A549 (cell line): ENCODE measurements around the gene PRKG1. TPM values are rescaled to one million over a fixed set of nuclear protein-coding genes. Genes with fewer than 3 reads are reported as not detected.

Experiments used
- ATAC-seq, 2 experiments: fragments of 200-7000 bp in 1 of 2; fragments of >200 bp in 1 of 2; cut with Nextera tagmentation in 1 of 2; cut with Tn5 transposase in 1 of 2; 3 replicates each; pipeline versions ENCODE4 v1.8.0 to v1.9.1; 2018 to 2020; ENCODE audit warnings: mild to moderate bottlenecking in 1 of 2, moderate library complexity in 1 of 2
- CTCF ChIA-PET: fragments of 300-600 bp; sonication (Branson Sonifier 250); formaldehyde crosslinking; extraction: SDS; loops from one replicate; lab custom pipeline; 2021; ENCODE audit warnings: antibody characterized with exemption, inconsistent platforms; lab: Yijun Ruan, JAX
- POLR2A ChIA-PET: fragments of 350-600 bp; formaldehyde crosslinking; extraction: SDS; loops from one replicate; lab custom pipeline; 2021; ENCODE audit warnings: antibody characterized with exemption, inconsistent platforms; lab: Yijun Ruan, JAX
- DNase-seq, 2 experiments: peaks; one replicate each; pipeline versions ENCODE4 v3.0.0 to v3.0.0-alpha.2; 2011 to 2016; ENCODE audit warnings: low read depth in 1 of 2, low spot score in 1 of 2
- FAIRE-seq: peaks from 2 replicates; lab custom pipeline; 2011; peaks lifted over from hg19 to GRCh38; lab: Jason Lieb, UNC
- H3K27ac ChIP-seq, 2 experiments: fragments of >200 bp; sonication (Bioruptor Twin); formaldehyde crosslinking; 3 replicates each; pipeline ENCODE4 v1.5.1; 2016 to 2017
- H3K4me1 ChIP-seq: fragments of >200 bp; sonication (Bioruptor Twin); formaldehyde crosslinking; 3 replicates; pipeline ENCODE4 v1.6.1; 2016
- H3K4me2 ChIP-seq: fragments of >200 bp; sonication (Bioruptor Twin); formaldehyde crosslinking; 3 replicates; pipeline ENCODE4 v1.6.1; 2016
- H3K4me3 ChIP-seq: fragments of >200 bp; sonication (Bioruptor Twin); formaldehyde crosslinking; 3 replicates; pipeline ENCODE4 v1.5.1; 2016
- H3K9me3 ChIP-seq: fragments of >200 bp; sonication (Bioruptor Twin); formaldehyde crosslinking; 3 replicates; pipeline ENCODE4 v1.6.1; 2016
- CBX2 ChIP-seq: fragments of 200-600 bp; sonication (generic); IDR thresholded peaks from 2 replicates; pipeline ENCODE4 v1.6.1; 2016; ENCODE audit warnings: low read depth, mild to moderate bottlenecking, borderline replicate concordance
- CEBPB ChIP-seq, 2 experiments: fragments of >200 bp in 1 of 2; sonication (Bioruptor Twin) in 1 of 2; formaldehyde crosslinking in 1 of 2; IDR thresholded peaks; 2 replicates each; pipeline ENCODE4 v1.6.1; 2012 to 2016
- CHD4 ChIP-seq: fragments of 200-600 bp; sonication (generic); IDR thresholded peaks from 2 replicates; pipeline ENCODE4 v1.6.1; 2016; ENCODE audit warnings: antibody characterized with exemption, mild to moderate bottlenecking, borderline replicate concordance
- E2F6 ChIP-seq: IDR thresholded peaks from 2 replicates; pipeline ENCODE4 v1.6.1; 2012; ENCODE audit warnings: low read depth, borderline replicate concordance
- EHMT2 ChIP-seq: fragments of 200-600 bp; sonication (generic); IDR thresholded peaks from 2 replicates; pipeline ENCODE4 v1.6.1; 2016; ENCODE audit warnings: antibody characterized with exemption, low read depth, mild to moderate bottlenecking, moderate library complexity
- EP300 ChIP-seq, 2 experiments: fragments of >200 bp; sonication (Bioruptor Twin); formaldehyde crosslinking; IDR thresholded peaks; 2 replicates in 1 of 2; 3 replicates in 1 of 2; pipeline ENCODE4 v1.6.1; 2016 to 2017
- FOXS1 ChIP-seq: fragments of 250-450 bp; sonication (Bioruptor Pico); IDR thresholded peaks from 2 replicates; pipeline ENCODE4 v1.5.0; 2020; ENCODE audit warnings: mild to moderate bottlenecking, moderate library complexity
- GATA3 ChIP-seq: IDR thresholded peaks from 2 replicates; pipeline ENCODE4 v1.6.1; 2012; ENCODE audit warnings: borderline replicate concordance
- JUN ChIP-seq, 2 experiments: fragments of >200 bp; sonication (Bioruptor Twin); formaldehyde crosslinking; IDR thresholded peaks; 2 replicates in 1 of 2; 3 replicates in 1 of 2; pipeline ENCODE4 v1.6.1; 2016 to 2017
- KDM1A ChIP-seq: fragments of 200-600 bp; sonication (generic); IDR thresholded peaks from 2 replicates; pipeline ENCODE4 v1.6.1; 2016; ENCODE audit warnings: low read depth, mild to moderate bottlenecking
- KDM5A ChIP-seq: fragments of 200-600 bp; sonication (generic); IDR thresholded peaks from 2 replicates; pipeline ENCODE4 v1.6.1; 2016; ENCODE audit warnings: antibody characterized with exemption, mild to moderate bottlenecking
- MAFK ChIP-seq: fragments of 450-650 bp; IDR thresholded peaks from 2 replicates; pipeline ENCODE4 v1.6.1; 2014; ENCODE audit not compliant: partially characterized antibody
- MAZ ChIP-seq: fragments of 150-350 bp; IDR thresholded peaks from 2 replicates; pipeline ENCODE4 v1.6.1; 2014; ENCODE audit warnings: antibody characterized with exemption, low read depth, low read length, borderline replicate concordance
- MYC ChIP-seq: IDR thresholded peaks from 2 replicates; pipeline ENCODE4 v1.6.1; 2012; ENCODE audit warnings: mild to moderate bottlenecking, inconsistent platforms, low read length, improper control_type of control experiment, borderline replicate concordance
- NFE2L2 ChIP-seq: fragments of 150-350 bp; conservative IDR thresholded peaks from 2 replicates; pipeline ENCODE4 v1.6.1; 2014; ENCODE audit warnings: low read length
- NPAS2 ChIP-seq: fragments of 250-450 bp; sonication (Bioruptor Pico); IDR thresholded peaks from 2 replicates; pipeline ENCODE4 v1.8.0; 2022; ENCODE audit warnings: mild to moderate bottlenecking, moderate library complexity, borderline replicate concordance
- NR3C1 ChIP-seq: fragments of >200 bp; sonication (Bioruptor Twin); formaldehyde crosslinking; IDR thresholded peaks from 3 replicates; pipeline ENCODE4 v1.6.1; 2017
- PHF8 ChIP-seq: fragments of 200-600 bp; sonication (generic); IDR thresholded peaks from 2 replicates; pipeline ENCODE4 v1.6.1; 2016; ENCODE audit warnings: low read depth, mild to moderate bottlenecking, antibody characterized with exemption, moderate library complexity, borderline replicate concordance
- RAD21 ChIP-seq, 2 experiments: fragments of >200 bp in 1 of 2; sonication (Bioruptor Twin) in 1 of 2; formaldehyde crosslinking in 1 of 2; IDR thresholded peaks in 1 of 2; conservative IDR thresholded peaks in 1 of 2; 2 replicates in 1 of 2; 3 replicates in 1 of 2; pipeline ENCODE4 v1.6.1; 2012 to 2018; ENCODE audit warnings: inconsistent platforms in 1 of 2
- RARB ChIP-seq: fragments of 250-450 bp; sonication (Bioruptor Pico); IDR thresholded peaks from 2 replicates; pipeline ENCODE4 v1.8.0; 2021; ENCODE audit warnings: mild to moderate bottlenecking, moderate library complexity
- RCOR1 ChIP-seq: fragments of 150-350 bp; IDR thresholded peaks from 2 replicates; pipeline ENCODE4 v1.6.1; 2014; ENCODE audit warnings: antibody characterized with exemption, low read length, low read depth
- ZNF302 ChIP-seq: fragments of 250-450 bp; sonication (Bioruptor Pico); IDR thresholded peaks from 2 replicates; pipeline ENCODE4 v1.9.0; 2021; ENCODE audit warnings: inconsistent platforms, mild to moderate bottlenecking, moderate library complexity
- ZSCAN20 ChIP-seq: fragments of 250-450 bp; sonication (Bioruptor Pico); IDR thresholded peaks from 2 replicates; pipeline ENCODE4 v1.8.0; 2022; ENCODE audit warnings: mild to moderate bottlenecking, moderate library complexity
- WGBS: methylation state at CpG from one replicate; pipeline ENCODE4 v1.1.6; 2017; ENCODE audit errors: missing lambda C conversion rate; 5-methylcytosine and 5-hydroxymethylcytosine counted together
- polyA plus RNA-seq, 4 experiments: library from polyadenylated mRNA; depleted of rRNA in 3 of 4; stranded (reverse); fragments of >200 nt; fragmentation: RNase III in 1 of 4; extraction: RNeasy Plus Mini Kit Qiagen cat#74134 plus additional on column Dnase treatment in 1 of 4; gene quantifications; 2 replicates in 3 of 4; 3 replicates in 1 of 4; pipeline ENCODE4 v1.2.3, GENCODE V29; 2011 to 2017
- TF ChIP-seq, protein P1 (sequence below): fragments of >200 bp; sonication (Bioruptor Twin); formaldehyde crosslinking; IDR thresholded peaks from 3 replicates; pipeline ENCODE4 v1.5.1; 2016
- TF ChIP-seq, protein P2 (sequence below): fragments of 450-650 bp; IDR thresholded peaks from 2 replicates; pipeline ENCODE4 v1.6.1; 2014; ENCODE audit warnings: antibody characterized with exemption
- TF ChIP-seq, protein P3 (sequence below): IDR thresholded peaks from 2 replicates; pipeline ENCODE4 v1.6.1; 2012

Gene PRKG1
- polyA plus RNA-seq, 2 of the 4 experiments (the other 2 are of a cell fraction) = not detected

- POLR2A ChIA-PET = no interaction called here
Measured at GRCh38 chr10:51983481-51983880, 909.2 kb downstream of the PRKG1 start.

DNA sequence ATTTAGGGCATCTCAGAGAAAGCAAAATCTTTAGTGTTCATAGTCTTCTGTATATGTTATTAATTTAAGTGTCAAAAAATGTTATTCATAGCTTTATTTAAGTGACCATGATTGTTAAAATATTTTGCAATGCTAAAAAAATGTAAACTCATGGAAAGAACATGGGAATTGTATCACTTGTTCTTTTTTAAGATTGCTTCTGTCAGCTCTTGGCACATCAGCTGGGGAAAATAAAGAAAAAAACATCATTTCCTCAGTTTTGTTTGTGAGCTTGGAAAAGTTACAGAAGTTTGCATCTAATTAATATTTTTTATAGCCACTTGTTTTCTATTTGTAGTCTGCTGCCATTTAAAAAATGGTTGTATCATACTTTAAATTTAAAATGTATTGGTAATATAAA, 911.0 kb downstream of the PRKG1 start:
- H3K4me1 ChIP-seq = no peaks in the 10 kb centered on the region
- FAIRE-seq = no peak
- CTCF ChIA-PET = no interaction called here
- DNase-seq = no peak
- TF ChIP-seq NR3C1 (no peak), KDM5A (no peak), CEBPB (IDR thresholded peaks at IDR 0.05) (no peak), EP300 (IDR thresholded peaks at IDR 0.05) (no peak), ZSCAN20 (CRISPR knock-in tag) (no peak), MAZ (no peak), RAD21 (conservative IDR thresholded peaks at IDR 0.05 in 1 of 2, IDR thresholded peaks at IDR 0.05 in 1 of 2) (no peak), RCOR1 (no peak)
- POLR2A ChIA-PET = no interaction called here
- H3K4me2 ChIP-seq = no peak overlapping the region
- ATAC-seq = no peak
- no peak overlapping the region for H3K27ac ChIP-seq
- no peak overlapping the region for H3K4me3 ChIP-seq
- no peaks in the 10 kb centered on the region for H3K9me3 ChIP-seq

More at GRCh38 chr10:51983481-51983880, 909.2 kb downstream of the PRKG1 start:
- ATAC-seq (no peak), DNase-seq (no peak)
- H3K4me3 ChIP-seq = no peak overlapping the region
- 23% methylated on average over 2 of the region's 2 CpGs for WGBS
- no peak for TF ChIP-seq CHD4
- TF ChIP-seq ZNF302 (CRISPR knock-in tag) = no peak
- TF ChIP-seq NFE2L2 = no peak
- no peak for TF ChIP-seq E2F6
- TF ChIP-seq ZSCAN20 (CRISPR knock-in tag) = no peak
- TF ChIP-seq, protein P1, sequence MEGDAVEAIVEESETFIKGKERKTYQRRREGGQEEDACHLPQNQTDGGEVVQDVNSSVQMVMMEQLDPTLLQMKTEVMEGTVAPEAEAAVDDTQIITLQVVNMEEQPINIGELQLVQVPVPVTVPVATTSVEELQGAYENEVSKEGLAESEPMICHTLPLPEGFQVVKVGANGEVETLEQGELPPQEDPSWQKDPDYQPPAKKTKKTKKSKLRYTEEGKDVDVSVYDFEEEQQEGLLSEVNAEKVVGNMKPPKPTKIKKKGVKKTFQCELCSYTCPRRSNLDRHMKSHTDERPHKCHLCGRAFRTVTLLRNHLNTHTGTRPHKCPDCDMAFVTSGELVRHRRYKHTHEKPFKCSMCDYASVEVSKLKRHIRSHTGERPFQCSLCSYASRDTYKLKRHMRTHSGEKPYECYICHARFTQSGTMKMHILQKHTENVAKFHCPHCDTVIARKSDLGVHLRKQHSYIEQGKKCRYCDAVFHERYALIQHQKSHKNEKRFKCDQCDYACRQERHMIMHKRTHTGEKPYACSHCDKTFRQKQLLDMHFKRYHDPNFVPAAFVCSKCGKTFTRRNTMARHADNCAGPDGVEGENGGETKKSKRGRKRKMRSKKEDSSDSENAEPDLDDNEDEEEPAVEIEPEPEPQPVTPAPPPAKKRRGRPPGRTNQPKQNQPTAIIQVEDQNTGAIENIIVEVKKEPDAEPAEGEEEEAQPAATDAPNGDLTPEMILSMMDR = no peak
- TF ChIP-seq NPAS2 (CRISPR knock-in tag) = no peak
- no peak for TF ChIP-seq CBX2
- TF ChIP-seq GATA3 = no peak
- TF ChIP-seq MYC = no peak
- TF ChIP-seq MAFK = no peak
- TF ChIP-seq FOXS1 (CRISPR knock-in tag) = no peak
- TF ChIP-seq JUN (IDR thresholded peaks at IDR 0.05) = no peak
- no peak for TF ChIP-seq KDM1A
- TF ChIP-seq, protein P2, sequence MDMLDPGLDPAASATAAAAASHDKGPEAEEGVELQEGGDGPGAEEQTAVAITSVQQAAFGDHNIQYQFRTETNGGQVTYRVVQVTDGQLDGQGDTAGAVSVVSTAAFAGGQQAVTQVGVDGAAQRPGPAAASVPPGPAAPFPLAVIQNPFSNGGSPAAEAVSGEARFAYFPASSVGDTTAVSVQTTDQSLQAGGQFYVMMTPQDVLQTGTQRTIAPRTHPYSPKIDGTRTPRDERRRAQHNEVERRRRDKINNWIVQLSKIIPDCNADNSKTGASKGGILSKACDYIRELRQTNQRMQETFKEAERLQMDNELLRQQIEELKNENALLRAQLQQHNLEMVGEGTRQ = no peak
- TF ChIP-seq EHMT2 = no peak
- TF ChIP-seq, protein P3, sequence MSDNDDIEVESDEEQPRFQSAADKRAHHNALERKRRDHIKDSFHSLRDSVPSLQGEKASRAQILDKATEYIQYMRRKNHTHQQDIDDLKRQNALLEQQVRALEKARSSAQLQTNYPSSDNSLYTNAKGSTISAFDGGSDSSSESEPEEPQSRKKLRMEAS = no peak
- no peak for TF ChIP-seq RARB (CRISPR knock-in tag)
- no peak for TF ChIP-seq PHF8
- TF ChIP-seq, all 56 proteins: peak for 0
- Histone ChIP-seq H3K9me3 (no peaks in the 10 kb centered on the region), H3K4me1 (no peaks in the 10 kb centered on the region), H3K27ac (no peak overlapping the region), H3K4me2 (no peak overlapping the region)
- CTCF ChIA-PET = interaction anchor here (1.1 kb wide), 1 partner anchor 10 kb away, joined by 3 read pairs; no protein-coding TSS in a partner anchor
- no peak for FAIRE-seq
